HPDE6-E6E7 (cell line): ENCODE results near the gene PCBP3.
"Not testable (repeated sequence)": the region's sequence is repeated elsewhere in the genome, so short reads cannot be mapped to it uniquely, and the experiment has no call there.

Experiments
- DNase-seq: peaks from one replicate; pipeline ENCODE4 v3.0.0; 2011; ENCODE audit warnings: missing footprints; ENCODE audit errors: extremely low spot score

Gene PCBP3

DNA sequence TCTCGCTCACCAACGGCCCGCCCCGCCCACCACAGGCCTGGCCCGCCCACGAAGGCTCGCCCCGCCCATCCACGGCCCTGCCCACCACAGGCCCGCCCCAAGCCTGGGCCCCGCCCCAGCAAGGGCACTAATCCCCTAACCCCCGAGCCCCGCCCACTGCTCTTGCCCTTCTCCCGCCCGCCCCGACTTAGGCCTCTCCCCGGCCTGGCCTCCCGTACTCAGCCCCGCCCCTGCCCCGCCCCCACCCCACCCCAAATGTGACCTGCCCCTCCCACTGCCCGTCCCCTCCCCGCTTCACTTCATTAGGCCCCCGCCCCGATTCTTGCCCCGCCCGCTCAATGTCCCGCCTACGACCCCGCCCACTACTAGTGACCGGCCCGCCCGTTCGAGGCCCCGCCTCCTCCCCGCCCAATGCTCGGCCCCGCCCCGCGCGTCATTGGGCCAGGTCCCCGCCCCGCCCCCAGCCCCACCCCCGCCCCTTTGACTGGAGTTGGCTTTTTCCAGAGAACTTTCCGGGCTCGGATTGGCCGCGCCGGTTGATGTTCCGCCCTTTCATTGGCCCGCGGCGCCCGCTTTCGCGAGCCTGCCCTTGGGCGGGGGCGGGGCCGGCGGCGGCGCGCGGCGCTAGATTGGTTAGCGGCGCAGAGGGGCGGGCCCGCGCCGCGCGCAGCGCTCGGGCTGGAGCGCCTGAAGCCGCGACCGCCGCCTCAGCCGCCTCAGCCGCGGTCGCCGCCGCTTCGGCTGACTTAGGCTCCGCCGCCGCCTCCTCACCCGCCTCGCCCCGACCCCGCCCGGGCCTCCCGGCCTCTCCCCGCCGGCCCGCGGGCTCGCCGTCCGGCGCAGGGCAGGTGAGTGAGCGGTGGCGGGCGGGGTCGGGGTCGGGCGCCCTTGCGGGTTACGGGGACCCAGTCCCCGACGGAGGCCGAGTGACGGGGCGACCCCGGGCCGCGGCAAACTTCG, at the start of gene PCBP3:
Gene PCBP3 (plus strand): TSS at position 705 of the 960 bp plus-strand sequence. CDS start 206,361 bp downstream, outside the sequence.
- DNase-seq: no peak

DNA sequence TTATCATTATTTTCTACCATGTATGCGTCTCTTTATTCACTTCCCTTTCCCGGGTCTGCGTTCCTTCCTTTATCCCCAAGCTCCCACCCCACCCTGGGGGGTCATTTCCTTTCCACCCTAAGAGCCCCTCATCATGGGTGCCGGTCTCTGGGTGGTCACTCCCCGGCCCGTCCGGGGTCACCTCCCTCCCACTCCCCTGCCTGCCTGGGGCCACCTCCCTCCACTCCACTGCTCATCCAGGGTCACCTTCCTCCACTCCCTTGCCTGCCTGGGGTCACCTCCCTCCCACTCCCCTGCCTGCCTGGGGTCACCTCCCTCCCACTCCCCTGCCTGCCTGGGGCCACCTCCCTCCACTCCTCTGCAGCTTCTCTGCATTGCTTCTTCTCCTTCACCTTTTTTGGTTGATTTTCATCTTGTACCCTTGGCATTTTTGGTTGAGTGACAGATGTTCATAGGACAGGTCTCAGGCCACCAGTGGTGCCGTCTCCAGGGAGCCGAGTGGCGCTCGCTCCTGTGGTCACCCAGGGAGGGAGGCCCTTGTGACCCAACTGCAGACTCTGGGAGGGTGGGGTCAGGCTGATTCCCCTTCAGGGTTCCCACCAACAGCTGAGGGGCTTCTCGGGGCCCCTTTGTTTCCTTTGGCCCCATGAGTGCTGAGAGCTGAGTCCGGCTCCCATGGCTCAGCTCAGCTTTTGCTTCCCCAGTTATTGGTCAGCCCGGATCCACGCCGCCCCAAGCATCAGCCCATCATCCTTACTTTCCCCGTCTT, 48.6 kb upstream of the PCBP3 start:
- DNase-seq: no peak

DNA sequence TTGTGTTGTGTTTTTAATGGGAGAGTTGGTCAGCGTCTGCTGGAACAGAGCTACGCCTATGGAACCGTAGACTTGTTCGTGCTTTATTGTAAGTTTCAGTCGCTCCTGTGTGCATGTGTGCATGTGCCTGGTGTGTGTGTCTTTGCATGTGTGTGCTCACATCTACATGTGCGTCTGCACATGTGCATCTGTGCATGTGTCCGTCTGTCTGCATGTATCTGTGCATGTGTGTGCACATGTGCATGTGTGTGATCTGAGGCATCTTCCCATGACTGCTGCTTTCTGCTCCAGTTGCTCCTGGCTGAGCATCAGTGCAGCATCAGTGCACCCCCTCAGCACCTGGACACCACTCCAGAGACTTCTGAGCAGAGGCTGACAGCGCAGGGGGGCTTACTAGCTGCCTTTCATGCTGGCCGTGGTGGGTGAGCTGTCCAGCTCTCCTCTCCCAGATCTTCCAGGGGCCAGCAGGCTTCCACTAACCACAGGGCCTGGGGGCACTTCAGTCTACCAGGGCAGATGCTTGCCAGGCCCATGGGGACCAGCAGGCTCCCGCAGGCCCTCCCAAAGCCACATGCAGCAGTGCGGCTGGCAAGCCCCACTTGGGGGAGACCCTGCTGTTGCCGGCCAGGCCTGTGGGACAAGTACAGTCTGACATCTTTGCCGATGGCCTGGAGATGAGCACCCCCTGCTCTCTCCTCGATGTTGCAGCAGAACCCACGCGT, 47.8 kb upstream of the PCBP3 start:
- no peak for DNase-seq

DNA sequence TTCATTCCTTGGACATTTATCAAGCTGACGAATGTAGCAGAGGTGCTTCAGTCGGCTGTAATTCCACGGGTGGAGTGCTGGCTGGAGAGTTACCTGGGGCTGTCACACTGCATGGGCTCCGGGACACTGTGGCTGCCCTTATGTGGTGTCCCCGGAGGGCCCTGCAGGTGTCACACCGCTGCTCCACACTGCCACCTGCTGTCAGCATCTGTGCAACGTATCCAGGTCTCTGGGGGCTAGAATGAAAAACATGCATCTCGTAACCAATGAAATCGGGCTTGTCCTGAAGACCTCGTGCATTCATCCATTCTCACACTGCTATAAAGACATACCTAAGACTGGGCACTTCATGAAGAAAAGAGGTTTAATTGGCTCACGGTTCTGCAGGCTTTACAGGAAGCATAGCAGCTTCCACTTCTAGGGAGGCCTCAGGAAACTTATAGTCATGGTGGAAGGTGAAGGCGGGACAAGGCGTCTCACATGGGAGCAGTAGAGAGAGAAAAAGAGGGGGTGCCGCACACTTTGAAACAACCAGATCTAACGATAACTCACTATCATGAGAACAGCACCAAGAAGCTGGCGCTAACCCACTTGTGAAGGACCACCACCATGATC, 46.7 kb upstream of the PCBP3 start:
- peak; percentile 47 for DNase-seq

DNA sequence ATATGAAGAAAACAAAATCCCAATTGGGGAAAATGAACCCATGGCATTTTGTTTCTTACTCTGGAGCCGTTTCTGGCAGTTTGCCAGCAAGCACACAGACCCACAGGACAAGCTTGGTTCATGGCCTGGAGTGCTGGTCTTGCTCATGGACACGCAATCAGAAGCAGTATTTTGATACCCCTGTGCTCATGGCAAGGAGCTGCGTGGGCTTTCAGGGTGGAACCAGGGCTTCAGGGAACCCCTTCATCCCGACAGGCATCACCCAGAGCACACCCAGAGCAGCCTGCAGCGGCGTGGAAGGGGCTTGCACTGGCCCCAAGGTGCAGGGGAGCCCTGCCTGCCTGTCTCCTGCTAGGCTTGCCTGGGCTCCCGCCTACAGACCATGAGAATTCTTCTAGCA, 45.4 kb upstream of the PCBP3 start:
- DNase-seq: no peak

DNA sequence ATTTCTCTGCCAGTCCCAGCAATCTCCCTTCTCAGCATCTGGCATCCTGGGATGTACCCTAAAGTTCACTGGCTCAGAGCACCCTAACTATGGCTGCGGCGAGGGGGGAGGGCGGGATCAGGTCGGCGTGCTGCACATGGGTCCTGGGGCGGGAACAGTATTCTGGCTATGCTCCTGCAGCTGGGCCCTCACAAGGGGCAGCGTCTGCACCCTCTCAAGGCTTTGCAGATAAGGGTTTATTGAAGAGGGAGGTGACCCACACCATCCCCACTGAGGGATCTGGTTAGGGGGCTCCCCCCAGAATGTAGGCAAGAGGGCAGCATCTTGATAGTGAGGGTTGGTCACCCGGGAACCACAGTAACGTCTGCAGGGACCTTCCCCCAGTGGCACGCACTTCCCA, 44.9 kb upstream of the PCBP3 start:
- no peak for DNase-seq

DNA sequence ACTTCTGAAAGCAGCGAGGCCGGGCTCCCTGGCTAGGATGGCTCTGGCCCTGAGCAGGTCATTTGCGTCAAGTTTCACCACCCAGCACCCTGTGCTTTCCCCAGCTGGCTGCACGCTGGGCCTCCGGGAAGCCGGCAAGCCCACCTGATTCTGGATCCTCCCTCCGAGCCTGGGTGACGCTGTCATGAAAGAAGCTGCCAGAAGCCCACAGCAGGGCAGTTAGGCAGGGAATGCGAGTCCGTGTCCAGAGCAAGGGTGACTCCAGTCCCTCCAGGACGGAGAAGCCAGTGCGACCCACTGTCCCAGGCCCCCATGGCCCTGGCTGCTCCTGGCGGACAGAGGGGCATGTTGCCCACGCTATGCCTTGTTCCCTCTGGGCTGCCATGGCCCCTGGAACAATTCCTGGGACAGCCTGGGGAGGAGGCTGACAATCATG, 44.4 kb upstream of the PCBP3 start:
- DNase-seq: no peak

DNA sequence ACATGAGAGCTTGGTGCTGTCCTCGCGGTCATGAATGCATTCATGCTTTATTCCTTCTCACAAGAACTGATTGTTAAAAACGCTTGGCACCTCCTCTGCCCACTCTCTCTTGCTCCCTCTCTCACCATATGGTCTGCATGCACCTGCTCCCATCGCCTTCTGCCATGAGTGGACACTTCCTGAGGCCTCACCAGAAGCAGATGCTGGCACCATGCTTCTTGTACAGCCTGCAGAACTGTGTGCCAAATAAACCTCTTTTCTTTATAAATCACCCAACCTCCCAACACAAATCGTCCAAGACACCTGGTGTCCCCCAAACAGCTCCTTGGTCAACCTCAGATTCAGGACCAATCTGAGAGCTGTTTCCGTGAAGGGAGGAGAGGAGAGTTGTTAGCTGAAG, 43.3 kb upstream of the PCBP3 start:
- DNase-seq: no peak

DNA sequence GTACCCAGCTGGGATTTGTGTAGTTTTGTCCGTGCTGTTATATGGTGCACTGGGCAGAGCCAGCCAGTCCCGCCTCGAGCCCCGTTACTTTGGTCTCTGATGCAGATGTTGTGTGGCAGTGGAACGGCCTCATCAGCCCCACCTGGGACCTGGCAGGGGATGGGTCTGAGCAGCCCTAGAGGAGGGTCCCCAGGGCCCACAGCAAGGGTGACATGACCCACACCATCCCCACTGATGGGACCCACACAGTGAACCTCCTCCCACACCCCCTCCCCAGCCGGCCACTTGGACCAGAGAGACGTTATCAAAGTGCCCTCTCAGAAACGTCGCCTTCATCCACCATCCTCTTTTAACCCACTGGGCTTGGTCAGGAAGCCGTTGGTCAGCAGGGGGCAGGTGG, 42.0 kb upstream of the PCBP3 start:
- DNase-seq: no peak

DNA sequence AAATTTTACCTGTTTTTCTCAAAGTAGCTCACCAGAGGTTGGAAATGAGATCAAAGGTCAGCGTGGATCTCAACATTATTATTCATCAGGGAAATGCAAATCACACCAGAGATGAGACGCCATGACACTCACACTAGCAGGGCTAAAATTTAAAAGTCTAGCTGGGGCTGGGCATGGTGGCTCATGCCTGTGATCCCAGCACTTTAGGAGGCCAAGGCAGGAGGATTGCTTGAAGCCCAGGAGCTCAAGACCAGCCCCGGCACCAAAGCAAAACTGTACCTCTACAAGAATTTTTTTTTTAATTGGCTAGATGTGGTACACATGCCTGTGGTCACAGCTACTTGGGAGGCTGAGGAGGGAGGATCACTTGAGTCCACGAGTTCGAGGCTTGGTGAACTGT, 41.4 kb upstream of the PCBP3 start:
- DNase-seq: no peak

DNA sequence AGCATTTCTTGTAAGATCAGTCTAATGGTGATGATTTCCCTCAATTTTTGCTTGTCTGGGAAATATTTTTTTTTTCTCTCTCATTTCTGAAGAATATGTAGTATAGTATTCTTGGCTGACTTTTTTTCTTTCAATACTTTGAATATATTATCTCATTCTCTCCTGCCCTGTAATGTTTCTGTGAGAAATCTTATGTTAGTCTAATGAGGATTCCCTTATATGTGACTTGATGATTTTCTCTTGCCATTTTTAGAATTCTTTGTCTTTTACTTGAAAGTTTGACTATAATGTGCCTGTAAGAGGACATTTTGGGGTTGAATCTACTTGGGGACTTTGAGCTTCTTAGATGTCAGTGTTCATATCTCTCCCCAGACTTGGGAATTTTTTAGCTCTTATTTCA, 40.0 kb upstream of the PCBP3 start:
- DNase-seq: no peak

DNA sequence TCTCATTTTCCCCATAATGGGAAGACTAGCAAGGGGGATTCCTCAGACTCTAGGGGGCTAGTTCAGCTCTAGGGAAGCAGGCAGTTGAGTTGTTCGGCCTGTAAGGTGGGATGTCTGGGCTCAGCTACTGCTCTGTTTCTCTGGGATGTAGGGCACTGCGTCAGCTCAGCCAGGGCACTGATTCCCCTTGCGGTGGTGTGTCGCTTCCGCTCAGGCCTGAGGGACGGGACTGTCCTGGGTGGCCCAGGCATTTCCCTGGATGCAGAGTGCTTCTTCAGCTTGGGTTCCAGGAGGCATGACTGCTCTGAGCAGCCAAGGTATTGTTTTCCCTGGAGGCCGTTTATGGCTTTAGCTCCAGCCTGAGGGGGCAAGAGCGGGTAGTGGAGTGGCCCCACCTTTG, 38.8 kb upstream of the PCBP3 start:
- not testable (repeated sequence) for DNase-seq

DNA sequence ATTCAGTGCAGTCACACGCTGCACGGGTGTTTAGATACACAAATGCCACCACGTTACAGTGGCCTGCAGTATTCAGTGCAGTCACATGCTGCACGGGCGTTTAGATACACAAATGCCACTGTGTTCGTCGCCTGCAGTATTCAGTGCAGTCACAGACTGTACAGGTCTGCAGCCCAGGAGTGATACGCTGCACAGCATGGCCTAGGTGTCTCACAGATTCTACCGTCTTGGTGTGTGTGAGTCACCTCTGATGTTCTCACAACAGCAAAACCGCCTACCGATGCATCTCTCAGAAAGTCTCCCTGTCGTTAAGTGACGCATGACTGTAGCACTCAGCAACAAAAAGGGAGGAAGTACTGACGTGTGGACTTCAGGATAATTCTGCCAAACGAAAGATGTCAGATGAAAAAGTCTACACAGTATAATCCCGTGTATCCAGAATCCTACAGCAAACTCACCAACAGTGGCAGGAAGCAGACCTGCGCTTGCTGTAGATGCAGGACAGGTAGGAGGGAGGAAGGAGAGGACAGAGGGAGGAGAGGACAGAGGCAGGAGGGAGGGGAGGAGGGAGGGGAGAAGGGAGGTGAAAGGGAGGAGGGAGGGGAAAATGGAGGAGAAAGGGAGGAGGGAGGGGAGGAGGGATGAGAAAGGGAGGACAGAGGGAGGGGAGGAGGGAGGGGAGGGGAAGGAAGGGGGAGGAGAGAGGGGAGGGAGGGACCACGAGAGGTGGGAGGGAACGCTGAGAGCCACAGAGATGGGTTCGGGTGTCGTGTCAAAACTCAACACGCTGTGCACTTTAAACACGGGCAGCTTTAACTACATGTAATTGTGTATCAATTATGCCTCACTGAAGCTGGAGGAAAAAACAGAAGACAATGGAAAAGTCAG, 36.3 kb upstream of the PCBP3 start:
- no peak for DNase-seq

DNA sequence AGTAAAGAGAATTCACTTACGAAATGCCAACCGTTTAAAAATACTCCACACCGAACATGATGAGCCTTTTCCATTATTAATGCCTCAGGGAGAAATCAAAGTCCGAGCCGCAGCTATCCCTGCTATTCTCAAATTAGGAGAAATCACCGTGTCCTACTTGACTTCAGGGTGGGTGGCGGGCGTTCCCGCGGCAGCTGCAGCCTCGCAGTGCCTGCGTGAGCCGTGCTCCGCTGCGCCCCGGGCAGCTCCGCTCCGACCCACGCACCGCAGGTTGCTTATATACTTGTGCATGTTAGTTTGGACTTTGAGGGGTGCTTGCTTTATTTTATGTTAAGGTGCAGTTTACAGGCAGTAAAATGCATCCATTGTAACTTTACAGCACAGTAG, 35.6 kb upstream of the PCBP3 start:
- DNase-seq: no peak

DNA sequence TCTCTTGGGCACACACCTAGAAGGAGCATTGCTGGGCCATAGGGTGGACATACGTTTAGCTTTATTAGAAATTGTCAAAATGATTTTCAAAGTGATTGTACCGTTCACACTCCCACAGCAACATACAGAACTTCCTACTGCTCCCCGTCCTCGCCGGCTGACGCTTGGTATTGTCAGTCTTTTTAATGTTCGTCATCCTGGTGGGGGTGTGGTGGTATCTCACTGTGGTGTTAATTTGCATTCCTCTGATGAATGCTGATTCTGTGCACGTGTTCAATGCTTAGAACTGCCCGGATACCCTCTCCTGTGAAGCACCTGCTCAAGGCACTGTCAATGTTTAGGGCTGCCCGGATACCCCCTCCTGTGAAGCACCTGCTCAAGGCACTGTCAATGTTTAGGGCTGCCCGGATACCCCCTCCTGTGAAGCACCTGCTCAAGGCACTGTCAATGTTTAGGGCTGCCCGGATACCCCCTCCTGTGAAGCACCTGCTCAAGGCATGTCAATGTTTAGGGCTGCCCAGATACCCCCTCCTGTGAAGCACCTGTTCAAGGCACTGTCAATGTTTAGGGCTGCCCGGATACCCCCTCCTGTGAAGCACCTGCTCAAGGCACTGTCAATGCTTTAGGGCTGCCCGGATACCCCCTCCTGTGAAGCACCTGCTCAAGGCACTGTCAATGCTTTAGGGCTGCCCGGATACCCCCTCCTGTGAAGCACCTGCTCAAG, 34.6 kb upstream of the PCBP3 start:
- not testable (repeated sequence) for DNase-seq

DNA sequence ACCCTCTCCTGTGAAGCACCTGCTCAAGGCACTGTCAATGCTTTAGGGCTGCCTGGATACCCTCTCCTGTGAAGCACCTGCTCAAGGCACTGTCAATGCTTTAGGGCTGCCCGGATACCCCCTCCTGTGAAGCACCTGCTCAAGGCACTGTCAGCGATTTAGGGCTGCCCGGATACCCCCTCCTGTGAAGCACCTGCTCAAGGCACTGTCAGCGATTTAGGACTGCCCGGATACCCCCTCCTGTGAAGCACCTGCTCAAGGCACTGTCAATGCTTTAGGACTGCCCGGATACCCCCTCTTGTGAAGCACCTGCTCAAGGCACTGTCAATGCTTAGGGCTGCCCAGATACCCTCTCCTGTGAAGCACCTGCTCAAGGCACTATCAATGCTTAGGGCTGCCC, 33.9 kb upstream of the PCBP3 start:
- not testable (repeated sequence) for DNase-seq

DNA sequence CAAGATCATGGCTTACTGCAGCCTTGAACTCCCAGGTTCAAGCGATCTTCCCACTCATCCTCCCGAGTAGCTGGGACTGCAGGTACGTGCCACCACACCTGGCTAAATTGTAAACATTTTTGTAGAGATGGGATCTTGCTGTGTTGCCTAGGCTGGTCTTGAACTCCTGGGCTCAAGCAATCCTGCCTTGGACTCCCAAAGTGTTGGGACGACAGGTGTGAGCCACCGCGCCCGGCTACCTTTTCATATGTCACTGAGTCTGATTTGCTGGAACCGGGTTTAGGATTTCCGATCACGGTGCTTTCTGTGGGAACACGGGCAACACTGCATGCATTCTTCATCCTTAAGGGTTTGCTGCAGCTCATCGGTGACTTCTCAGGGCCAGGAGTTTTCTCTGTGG, 32.2 kb upstream of the PCBP3 start:
- no peak for DNase-seq

DNA sequence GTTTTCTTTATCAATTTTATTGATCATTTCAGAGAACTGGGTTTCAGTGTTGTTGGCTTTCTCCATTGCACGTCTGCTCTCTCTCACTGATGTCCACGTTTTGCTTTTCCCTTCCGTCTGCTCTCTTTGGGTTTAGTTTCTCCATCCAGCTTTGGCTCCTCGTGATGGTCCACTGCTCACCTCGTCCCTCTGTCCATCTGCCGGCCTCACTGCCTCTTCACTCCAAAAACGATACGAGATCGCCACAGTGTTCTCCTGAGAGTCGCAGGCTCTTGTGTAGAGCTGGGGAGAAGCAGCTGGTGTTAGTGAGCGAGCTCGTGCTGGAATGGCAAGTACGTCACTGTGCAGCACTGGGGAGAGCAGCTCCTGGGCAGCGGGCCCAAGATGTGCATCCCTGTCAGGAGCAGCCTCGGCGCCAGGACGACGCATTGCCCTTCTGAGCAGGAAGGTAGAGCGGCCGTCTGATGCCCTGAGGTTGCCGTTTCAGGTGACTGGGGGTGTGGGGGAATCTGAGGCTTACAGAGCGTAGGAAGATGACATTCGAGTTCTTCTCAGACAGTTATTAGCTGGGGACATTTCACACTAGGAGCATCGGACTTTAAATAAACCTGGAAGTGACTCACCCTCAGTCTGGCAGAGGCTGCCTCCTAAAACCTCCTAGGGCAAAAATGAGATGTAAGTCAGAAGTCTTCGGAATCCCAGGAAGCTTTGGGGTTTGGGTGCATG, 31.4 kb upstream of the PCBP3 start:
- DNase-seq: no peak

DNA sequence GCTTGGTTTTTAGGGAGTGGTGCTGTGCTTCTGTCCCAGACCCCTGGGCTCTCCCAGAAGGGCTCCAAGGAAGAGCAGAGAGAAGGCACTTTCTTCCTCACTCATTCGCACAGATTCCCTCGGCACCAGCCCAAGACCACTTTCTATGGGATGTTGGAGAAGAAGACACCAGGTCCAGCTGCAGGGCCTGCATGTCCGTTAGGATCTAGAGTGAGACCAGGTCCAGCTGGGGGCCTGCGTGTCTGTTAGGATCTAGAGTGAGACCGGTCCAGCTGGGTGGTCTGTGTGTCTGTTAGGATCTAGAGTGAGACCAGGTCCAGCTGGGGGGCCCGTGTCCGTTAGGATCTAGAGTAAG, 30.9 kb upstream of the PCBP3 start:
- DNase-seq: not testable (repeated sequence)
